GM19099 (cell line): Measurements from ENCODE around the gene MPEG1.

Experiments
- POLR2A ChIP-seq: IDR thresholded peaks from 3 replicates; pipeline ENCODE4 v1.6.1; 2011; ENCODE audit warnings: low read depth; ENCODE audit not compliant: insufficient read length; ENCODE audit errors: extremely low read depth

MPEG1 gene

GRCh38 chr11:59201353-59201752, 11.4 kb downstream of the MPEG1 start:
- TF ChIP-seq POLR2A, result no peak

GRCh38 chr11:59200423-59200746, 12.3 kb downstream of the MPEG1 start:
- TF ChIP-seq POLR2A, result no peak

GRCh38 chr11:59199546-59200422, 12.9 kb downstream of the MPEG1 start:
- no peak for TF ChIP-seq POLR2A

GRCh38 chr11:59198726-59199125, 14.0 kb downstream of the MPEG1 start:
- TF ChIP-seq POLR2A, result no peak

- TF ChIP-seq POLR2A, result no peak
Observed at GRCh38 chr11:59197991-59198390, 14.7 kb downstream of the MPEG1 start.

- no peak for TF ChIP-seq POLR2A
Observed at GRCh38 chr11:59196777-59197176, 15.9 kb downstream of the MPEG1 start.

- TF ChIP-seq POLR2A, result no peak
Observed at GRCh38 chr11:59195586-59195985, 17.1 kb downstream of the MPEG1 start.

GRCh38 chr11:59193587-59194130, 19.1 kb downstream of the MPEG1 start:
- no peak for TF ChIP-seq POLR2A

- TF ChIP-seq POLR2A, result no peak
Observed at GRCh38 chr11:59192446-59193020, 20.2 kb downstream of the MPEG1 start.

GRCh38 chr11:59191890-59192289, 20.8 kb downstream of the MPEG1 start:
- no peak for TF ChIP-seq POLR2A

- no peak for TF ChIP-seq POLR2A
Observed at GRCh38 chr11:59191095-59191494, 21.6 kb downstream of the MPEG1 start.

GRCh38 chr11:59189986-59190385, 22.7 kb downstream of the MPEG1 start:
- no peak for TF ChIP-seq POLR2A

GRCh38 chr11:59188954-59189353, 23.8 kb downstream of the MPEG1 start:
- no peak for TF ChIP-seq POLR2A

GRCh38 chr11:59187587-59187986, 25.1 kb downstream of the MPEG1 start:
- no peak for TF ChIP-seq POLR2A

- TF ChIP-seq POLR2A, result no peak
Observed at GRCh38 chr11:59187035-59187434, 25.7 kb downstream of the MPEG1 start.

GRCh38 chr11:59186130-59186594, 26.6 kb downstream of the MPEG1 start:
- TF ChIP-seq POLR2A, result no peak

GRCh38 chr11:59185386-59185945, 27.3 kb downstream of the MPEG1 start:
- no peak for TF ChIP-seq POLR2A
